ENCODE measurements around the gene ABCA3. TPM values are rescaled to one million over a fixed set of nuclear protein-coding genes. Genes with fewer than 3 reads are reported as not detected.
"Not testable (repeated sequence)": the region's sequence is repeated elsewhere in the genome, so short reads cannot be mapped to it uniquely, and the experiment has no call there.

Gene ABCA3
- total RNA-seq, 1 experiment from 2014 or later, result 1.4 TPM

- DNase-seq (ENCODE audit: low read depth), result no peak
Measured at GRCh38 chr16:2280981-2281542, 59.5 kb downstream of the ABCA3 start.

DNA sequence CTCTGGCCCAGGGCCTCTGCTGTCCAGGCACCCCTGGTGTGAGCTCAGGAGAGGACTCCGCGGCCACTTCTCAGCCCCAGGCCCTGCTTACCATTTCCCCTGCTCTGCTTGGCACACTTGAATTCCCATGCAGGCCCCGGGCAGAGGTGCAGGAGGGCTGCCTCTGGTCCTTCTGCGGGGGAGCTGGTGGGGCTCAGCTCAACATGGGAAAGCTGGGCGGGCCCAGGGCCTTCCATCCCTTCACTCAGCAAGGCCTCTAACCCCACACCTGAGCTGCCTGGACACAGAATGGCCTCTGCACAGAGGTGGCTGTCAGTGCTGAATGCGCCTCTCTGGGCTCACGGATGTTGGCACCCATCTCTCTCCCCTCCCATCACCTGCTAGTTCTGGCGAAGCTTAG lies 60.1 kb downstream of the ABCA3 start:
- no peak for DNase-seq (ENCODE audit: low read depth)

GRCh38 chr16:2278956-2279800 lies 61.4 kb downstream of the ABCA3 start:
- DNase-seq (ENCODE audit: low read depth), result no peak

DNA sequence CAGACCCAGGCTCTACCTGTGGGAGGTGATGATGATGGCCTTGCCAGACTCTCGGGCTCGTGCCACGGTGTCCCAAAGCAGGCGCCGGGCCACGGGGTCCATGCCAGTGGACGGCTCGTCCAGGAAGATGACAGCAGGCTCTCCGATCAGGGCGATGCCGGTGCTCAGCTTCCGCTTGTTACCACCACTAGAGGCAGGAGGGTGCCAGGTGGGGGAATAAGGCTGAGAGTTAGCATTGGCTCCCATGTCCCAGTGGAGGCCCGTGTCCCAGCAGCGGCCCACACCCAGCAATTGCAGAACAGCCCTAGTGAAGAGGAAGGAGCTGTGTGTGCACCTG lies 62.3 kb downstream of the ABCA3 start:
- DNase-seq (ENCODE audit: low read depth), result no peak

GRCh38 chr16:2277466-2278271 lies 62.9 kb downstream of the ABCA3 start:
- no peak for DNase-seq (ENCODE audit: low read depth)

- no peak for DNase-seq (ENCODE audit: low read depth)
Measured at GRCh38 chr16:2276368-2277195, 63.9 kb downstream of the ABCA3 start.

- no peak for DNase-seq (ENCODE audit: low read depth)
Measured at GRCh38 chr16:2275476-2276367, 64.8 kb downstream of the ABCA3 start.

- no peak for DNase-seq (ENCODE audit: low read depth)
Measured at GRCh38 chr16:2273931-2274330, 66.6 kb downstream of the ABCA3 start.

GRCh38 chr16:2273484-2273883 lies 67.0 kb downstream of the ABCA3 start:
- no peak for DNase-seq (ENCODE audit: low read depth)

DNA sequence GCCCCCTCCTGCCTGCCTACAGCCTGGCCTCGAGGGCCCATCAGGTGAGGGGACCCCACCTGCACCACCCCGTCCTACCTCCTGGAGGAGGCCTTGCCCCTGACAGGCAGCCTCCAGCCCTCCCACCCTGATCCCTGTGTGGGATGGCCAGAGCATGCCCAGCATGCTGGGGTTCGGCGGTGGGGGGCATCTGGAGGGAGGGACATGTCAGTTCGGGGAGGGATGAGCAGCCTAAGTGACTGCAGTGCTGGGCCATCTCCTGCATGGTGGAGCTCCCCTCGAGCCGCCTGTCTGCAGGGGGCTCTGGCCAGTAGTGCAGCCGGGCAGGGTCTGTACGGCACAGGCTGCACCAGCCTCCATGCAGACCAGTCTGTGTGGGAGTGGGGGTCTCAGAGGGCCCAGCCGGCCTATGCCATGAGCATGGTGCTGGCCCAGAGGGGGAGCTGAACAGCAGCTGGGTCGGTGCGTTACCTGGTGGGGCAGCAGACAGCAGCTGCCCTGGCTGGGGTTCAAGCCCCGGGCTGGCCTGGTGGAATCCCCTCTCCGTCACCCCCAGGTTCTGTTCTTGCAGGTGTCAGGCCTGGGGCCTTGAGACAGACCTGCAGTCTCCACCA lies 68.6 kb downstream of the ABCA3 start:
- DNase-seq (ENCODE audit: low read depth), result no peak

DNA sequence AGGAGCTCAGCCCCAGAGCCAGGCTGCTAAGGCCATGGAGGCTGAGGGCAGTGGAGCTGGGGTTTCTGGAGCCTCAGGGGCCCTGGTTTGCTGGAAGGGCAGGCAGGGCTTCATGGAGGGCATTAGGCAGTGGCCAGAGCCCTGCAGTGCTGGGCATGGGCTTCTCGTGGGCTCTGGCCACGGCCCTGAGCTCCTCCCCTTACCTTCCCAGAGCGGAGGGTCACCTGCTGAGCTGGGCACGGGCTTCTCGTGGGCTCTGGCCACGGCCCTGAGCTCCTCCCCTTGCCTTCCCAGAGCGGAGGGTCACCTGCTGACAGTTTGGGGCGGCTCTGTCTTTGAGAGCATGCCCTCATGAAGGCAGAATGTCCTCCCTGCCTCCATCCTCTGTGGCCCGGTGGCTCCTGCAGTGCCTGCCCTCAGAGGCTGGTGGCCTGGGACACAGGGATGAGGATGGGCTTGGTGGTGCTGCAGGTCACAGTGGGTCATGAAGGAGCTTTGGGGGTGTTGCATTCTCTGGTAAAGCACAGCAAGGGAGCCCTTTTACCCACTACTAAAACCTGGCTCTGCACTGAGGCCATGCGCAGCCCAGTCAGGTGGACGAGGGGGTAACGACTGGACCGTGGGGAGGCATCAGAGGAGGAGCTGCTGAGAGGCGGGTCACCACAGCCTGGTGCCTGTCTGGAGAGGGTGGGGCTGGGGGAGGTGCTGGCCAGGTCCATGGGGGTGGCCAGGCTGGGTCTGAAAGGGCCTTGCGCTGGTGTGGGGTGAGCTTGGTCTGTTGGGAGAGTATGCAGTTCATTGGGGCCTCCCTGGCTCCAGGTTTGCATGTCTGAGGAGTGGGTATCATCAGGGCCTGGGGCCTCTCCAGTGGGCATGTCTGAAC lies 69.7 kb downstream of the ABCA3 start:
- DNase-seq (ENCODE audit: low read depth), result no peak

GRCh38 chr16:2270070-2270462 lies 70.5 kb downstream of the ABCA3 start:
- no peak for DNase-seq (ENCODE audit: low read depth)

- peak; percentile 91 for DNase-seq (ENCODE audit: low read depth)
Measured at GRCh38 chr16:2267913-2268666, 72.4 kb downstream of the ABCA3 start, which contains the start of gene RNPS1. Gene RNPS1 (minus strand): TSS chr16:2268126. CDS start chr16:2264643, 3,483 bp downstream.

GRCh38 chr16:2267505-2267912 lies 73.0 kb downstream of the ABCA3 start:
- DNase-seq (ENCODE audit: low read depth), result not testable (repeated sequence)

GRCh38 chr16:2266887-2267286 lies 73.6 kb downstream of the ABCA3 start:
- DNase-seq (ENCODE audit: low read depth), result peak; percentile 44

- DNase-seq (ENCODE audit: low read depth), result not testable (repeated sequence)
Measured at GRCh38 chr16:2263026-2263425, 77.5 kb downstream of the ABCA3 start.

DNA sequence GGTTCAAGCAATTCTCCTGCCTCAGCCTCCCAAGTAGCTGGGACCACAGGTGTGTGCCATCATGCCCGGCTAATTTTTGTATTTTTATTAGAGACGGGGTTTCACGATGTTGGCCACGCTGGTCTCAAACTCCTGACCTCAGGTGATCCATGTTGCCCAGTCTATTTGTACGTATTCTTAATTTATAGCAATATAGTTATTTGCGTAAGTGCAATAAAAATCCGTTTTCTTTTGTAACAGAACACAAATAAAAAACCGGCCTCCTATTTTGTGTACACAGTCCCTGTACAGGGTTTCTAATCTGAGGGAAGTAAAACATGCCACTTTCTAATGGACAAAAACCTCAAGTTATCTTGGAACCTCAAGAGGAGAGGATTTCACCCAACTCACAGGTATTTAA lies 80.3 kb downstream of the ABCA3 start:
- no peak for DNase-seq (ENCODE audit: low read depth)

DNA sequence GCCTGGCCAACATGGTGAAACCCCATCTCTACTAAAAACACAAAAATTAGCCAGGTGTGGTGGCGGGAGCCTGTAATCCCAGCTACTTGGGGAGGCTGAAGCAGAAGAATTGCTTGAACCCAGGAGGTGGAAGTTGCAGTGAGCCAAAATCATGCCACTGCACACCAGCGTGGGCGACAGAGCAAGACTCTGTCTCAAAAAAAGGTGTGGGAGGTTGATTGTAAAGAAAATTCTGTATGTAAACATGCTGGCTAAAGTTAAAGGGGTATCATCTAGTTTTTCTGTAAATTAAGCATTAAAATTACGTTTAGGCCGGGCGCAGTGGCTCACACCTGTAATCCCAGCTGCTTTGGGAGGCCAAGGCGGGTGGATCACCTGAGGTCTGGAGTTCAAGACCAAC lies 82.0 kb downstream of the ABCA3 start:
- DNase-seq (ENCODE audit: low read depth), result not testable (repeated sequence)
